GM21717 (cell line): ENCODE results near the gene UCN3.
"Not testable (repeated sequence)": the region's sequence is repeated elsewhere in the genome, so short reads cannot be mapped to it uniquely, and the experiment has no call there.

Source experiments
- ATAC-seq: cut with Tn5 transposase; IDR thresholded peaks from one replicate; pipeline ENCODE4 v1.9.1; 2021; ENCODE audit warnings: mild to moderate bottlenecking, moderate library complexity; ENCODE audit not compliant: unreplicated experiment

The UCN3 gene

DNA sequence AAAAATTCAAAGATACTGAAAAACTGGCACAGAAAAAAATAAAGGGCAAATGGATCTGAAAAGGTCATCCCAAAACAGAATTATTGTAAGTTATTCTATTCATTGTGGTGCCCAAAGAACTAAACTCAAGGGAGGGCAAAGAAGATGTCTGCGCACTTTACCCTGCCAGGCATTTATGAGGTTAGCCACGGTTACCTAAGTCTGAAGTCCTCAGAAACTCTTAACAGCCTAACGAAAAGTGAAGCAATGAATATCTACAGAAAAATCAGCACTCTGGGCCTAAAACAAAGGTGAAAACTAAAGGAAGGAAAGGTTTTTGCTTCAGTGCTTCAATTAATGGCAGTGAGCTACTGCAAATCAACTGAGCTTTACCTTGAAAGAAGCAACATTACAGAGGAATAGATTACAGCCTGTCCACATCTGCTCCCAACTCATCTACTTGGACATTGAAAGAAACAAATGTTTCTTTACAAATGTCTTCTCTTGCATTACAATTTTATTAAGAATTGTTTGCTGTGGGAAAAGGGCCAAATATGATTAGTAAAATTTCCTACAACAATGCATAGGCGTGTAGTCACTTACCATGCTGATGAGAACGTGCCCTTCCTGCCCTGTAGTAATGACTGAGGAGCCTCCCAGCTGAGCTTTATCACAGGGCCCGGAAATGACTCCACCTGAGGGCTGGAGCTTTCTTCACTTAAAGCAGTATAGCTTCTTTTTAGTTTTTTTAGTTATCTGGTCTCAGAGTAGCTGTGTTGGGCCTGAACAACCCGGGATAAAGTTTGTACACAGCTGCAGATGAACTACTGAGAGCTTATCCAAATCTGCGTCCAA lies 39.7 kb downstream of the UCN3 start, which contains the start of gene TUBAL3:
Gene TUBAL3 (minus strand): TSS at position 621 of the 834 bp plus-strand sequence. CDS start 36 bp downstream, at position 585.
- no peak for ATAC-seq

DNA sequence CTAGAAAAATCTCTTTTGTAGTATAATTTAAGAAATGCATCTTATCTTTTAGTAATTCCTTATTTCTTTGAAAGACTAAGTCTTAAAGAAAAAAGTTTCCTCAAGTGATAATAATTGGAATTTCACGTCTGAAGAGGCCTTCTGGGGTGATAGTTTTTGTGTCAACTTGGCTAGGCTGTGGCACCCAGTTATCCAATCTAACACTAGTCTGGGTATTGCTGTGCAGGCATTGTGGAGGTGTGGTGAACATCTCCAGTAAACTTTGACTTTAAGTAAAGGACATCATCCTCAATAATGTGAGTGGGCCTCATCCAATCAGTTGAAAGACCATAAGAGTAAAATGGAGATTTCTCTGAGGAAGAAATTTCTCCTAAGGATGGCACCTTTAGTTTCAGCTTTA lies 42.2 kb downstream of the UCN3 start:
- ATAC-seq: no peak

DNA sequence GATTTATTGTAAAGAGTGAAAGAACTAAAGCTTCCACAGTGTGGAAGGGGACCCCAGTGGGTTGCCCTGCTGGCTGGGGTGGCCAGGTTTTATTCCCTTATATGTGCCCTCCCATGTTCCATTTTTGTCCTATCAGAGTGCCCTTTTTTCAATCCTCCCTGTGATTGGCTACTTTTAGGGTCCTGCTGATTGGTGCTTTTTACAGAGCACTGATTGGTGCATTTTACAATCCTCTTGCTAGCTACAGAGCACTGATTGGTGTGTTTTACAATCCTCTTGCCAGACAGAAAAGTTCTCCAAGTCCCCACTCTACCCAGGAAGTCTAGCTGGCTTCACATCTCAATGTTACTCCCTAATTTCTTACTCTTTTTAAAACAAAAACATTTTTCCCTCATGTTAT lies 46.0 kb downstream of the UCN3 start:
- ATAC-seq: not testable (repeated sequence)

DNA sequence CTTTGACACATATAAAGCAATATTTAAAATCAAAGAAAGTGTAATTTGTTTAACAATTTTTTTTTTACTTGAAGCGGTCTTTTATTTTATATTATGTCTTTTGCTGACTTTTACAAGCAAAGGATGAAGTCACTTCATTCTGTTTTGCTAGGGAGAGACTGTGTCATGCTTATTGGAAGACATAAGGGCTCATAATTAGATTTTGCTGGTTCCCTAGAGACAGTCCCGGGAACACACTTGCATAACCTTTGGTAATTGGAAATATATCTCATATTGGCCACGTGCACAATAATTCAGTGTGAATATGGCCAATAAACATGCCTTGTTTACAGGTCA lies 47.1 kb downstream of the UCN3 start:
- no peak for ATAC-seq

DNA sequence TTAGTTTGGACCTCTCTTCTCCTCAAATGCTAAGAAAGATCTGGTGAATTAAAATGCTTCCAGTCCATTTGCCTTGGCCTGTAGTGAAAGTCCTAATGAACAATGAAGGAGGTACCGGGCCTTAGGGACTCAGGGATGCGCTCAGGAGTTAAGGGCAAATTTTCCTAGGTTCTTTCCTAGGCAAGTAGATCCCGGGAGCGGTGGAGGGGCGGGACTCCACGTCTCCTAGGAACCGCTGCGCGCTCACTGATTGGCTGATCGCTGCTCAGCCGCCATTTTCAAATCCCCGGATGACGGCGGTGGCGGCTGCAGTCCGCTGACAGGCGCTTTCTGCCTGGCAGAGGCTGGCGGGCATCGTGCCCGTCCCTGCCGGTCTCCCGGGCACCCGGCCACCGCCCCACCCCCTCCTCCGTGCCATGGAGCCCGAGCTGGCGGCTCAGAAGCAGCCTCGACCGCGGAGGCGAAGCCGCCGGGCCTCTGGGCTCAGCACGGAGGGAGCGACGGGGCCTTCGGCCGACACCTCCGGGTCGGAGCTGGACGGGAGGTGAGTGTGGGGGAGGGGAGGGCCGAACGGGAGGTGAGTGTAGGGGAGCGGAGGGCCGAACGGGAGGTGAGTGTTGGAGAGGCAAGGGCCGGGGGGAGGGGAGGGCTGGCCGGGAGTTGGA lies 47.6 kb downstream of the UCN3 start, which contains the start of gene NET1:
Gene NET1 (plus strand): TSS at position 281 of the 665 bp plus-strand sequence. CDS start 136 bp downstream, at position 417.
- peak; percentile 97 for ATAC-seq

DNA sequence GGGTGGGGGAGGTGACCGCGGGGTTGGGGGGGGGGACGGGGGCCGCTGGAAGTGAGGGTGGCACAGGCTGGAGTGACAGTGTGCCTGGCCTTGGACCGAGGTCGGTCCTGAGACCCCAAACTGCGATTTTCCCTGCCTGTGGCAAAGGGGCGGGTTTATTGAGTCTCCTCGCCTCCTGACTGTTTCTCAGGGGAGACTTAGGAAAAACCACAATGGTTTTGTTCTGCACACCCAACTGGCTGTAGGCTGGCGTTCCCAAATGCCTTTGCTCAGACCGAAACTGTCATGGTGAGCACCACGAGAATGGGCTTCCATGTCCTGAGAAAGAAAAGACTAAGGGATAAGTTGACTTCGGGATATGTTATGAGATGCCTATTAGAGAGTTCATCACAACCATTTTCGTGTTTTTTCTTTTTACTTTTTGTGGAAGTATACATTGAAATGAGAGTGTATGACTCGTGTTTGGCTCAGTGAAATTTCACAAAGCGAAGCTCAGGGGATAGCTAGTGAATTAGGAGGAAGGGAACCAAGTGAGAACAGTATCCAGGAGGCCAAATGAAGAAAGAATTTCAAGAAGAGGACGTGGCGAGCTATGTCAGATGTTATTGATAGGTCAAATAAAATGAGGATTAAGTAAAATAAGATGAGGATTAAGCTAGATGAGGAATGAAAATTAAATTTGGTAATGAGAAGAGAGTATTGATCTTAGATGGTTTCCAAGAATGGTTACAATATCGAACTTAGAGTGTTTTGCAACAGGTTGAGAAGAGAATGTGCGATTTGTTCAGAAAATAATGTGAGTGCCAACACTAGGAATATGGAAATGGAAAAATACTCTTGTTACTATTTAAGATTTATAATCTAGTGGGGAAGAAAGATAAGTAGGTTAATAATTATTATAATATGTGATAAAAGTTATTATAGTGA lies 48.5 kb downstream of the UCN3 start:
- no peak for ATAC-seq

DNA sequence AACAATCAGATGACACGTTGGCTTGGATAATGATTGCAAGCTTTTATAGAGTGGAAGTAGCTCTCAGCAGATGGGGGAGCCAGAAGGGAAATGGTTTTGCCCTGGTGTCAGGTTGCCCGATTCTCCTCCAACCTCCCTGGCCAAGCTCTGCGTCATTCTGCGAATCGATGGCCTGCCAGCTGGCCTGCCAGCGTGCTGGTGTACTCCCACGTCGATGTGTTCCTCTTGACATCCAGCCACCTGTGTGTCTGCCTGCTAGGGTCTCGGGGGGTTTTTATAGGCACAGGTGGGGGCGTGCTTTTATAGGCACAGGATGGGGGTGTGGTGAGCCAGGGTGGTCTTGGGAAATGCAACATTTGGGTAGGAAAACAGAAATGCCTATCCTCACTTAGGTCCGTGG lies 52.2 kb downstream of the UCN3 start:
- no peak for ATAC-seq

DNA sequence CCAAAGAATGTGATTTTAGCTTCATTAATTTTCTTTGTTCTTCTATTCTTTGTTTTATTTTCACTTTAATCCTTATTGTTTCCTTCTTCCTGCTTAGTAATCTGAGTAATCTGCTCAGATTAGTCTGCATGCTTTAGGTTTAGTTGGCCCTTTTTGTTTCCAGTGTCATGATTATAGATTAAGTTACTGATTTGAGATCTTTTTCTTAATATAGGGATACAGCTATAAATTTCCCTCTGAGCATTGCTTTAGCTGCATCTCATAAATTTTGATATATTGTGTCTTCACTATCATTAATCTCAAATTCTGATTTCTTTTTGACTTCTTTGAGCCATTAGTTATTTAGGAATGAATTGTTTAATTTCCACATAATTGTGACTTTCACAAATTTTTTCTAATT lies 53.8 kb downstream of the UCN3 start:
- no peak for ATAC-seq

DNA sequence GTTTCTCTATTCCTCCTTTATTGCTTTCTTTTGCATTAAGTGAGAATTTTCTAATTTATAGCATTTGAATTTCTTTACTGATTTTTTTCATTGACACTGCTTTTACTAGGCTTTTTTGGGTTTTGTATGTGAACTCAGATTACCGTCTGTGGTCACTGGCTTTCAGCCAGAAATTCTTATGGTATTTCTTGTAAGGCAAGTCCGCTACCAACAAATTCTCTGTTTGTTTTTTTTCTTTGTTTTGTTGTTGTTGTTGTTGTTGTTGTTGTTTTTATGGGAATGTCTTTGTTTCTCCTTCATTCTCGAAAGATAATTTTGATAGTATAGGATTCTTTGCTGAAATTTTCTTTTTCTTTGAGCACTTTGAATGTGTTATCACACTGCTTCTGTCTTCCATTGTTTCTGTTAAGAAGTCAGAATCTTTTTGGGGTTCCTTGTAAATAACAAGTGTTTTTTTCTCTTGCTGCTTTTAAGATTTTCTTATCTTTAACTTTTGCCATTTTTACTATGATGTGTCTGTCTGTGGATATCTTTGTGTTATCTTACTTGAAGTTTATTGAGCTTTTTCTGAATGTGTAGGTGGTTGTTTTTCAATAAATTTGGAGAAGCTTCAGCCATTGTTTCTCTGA lies 54.8 kb downstream of the UCN3 start:
- no peak for ATAC-seq

DNA sequence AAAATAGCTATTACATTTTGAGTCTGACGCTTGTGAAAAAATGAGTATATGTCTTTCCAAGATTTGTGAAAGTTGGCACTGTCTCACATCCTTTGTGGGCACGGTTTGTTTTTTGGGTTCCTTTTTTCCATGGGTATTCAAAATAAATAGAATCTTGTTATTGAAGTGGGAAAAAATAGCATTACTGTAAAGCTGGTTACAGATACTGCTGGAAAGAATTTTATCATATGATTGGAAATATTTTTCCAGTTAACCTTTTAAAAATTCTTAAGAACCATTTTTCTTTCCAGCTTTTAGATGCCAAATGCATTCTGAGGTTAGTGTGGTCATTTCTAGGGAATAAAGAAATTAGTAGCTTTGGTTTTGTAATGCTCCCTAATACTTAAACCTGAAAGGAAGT lies 59.0 kb downstream of the UCN3 start:
- ATAC-seq: no peak
